PC-9 (cell line): Measurements from ENCODE around the gene SH3RF3.

Experiments
- CTCF ChIP-seq: fragments of 200-600 bp; sonication (generic); conservative IDR thresholded peaks from 2 replicates; pipeline ENCODE4 v1.6.1; 2017; ENCODE audit warnings: mixed run types, antibody characterized with exemption, mild to moderate bottlenecking, moderate library complexity
- EZH2 ChIP-seq: fragments of 200-600 bp; sonication (generic); IDR thresholded peaks from 2 replicates; pipeline ENCODE4 v1.8.0; 2017; ENCODE audit warnings: antibody characterized with exemption, low read depth

- TF ChIP-seq CTCF = no peak
- TF ChIP-seq EZH2 = no peak
These were observed 330.5 kb downstream of the SH3RF3 start for GRCh38 chr2:109459485-109459884.
